GM19035 (cell line): ENCODE measurements around the gene AFF3.

Experiments used
- ATAC-seq: cut with Tn5 transposase; IDR thresholded peaks from one replicate; pipeline ENCODE4 v1.9.1; 2021; ENCODE audit not compliant: unreplicated experiment

Gene AFF3

GRCh38 chr2:99864561-99865553, 277.5 kb downstream of the AFF3 start:
- ATAC-seq: no peak

- no peak for ATAC-seq
Observed at GRCh38 chr2:99863903-99864270, 278.5 kb downstream of the AFF3 start.

GRCh38 chr2:99863236-99863902, 279.0 kb downstream of the AFF3 start:
- ATAC-seq: no peak

- no peak for ATAC-seq
Observed at GRCh38 chr2:99862566-99862965, 279.8 kb downstream of the AFF3 start.

- no peak for ATAC-seq
Observed at GRCh38 chr2:99861376-99861760, 281.0 kb downstream of the AFF3 start.

- ATAC-seq: no peak
Observed at GRCh38 chr2:99860720-99861375, 281.5 kb downstream of the AFF3 start.

- no peak for ATAC-seq
Observed at GRCh38 chr2:99858951-99859596, 283.3 kb downstream of the AFF3 start.

GRCh38 chr2:99857867-99858444, 284.4 kb downstream of the AFF3 start:
- ATAC-seq: no peak

- ATAC-seq: no peak
Observed at GRCh38 chr2:99857372-99857771, 285.0 kb downstream of the AFF3 start.

GRCh38 chr2:99856119-99856518, 286.3 kb downstream of the AFF3 start:
- no peak for ATAC-seq

- no peak for ATAC-seq
Observed at GRCh38 chr2:99854236-99854852, 288.0 kb downstream of the AFF3 start.

GRCh38 chr2:99852956-99853355, 289.4 kb downstream of the AFF3 start:
- no peak for ATAC-seq

GRCh38 chr2:99852376-99852934, 289.9 kb downstream of the AFF3 start:
- no peak for ATAC-seq

- no peak for ATAC-seq
Observed at GRCh38 chr2:99851811-99852210, 290.6 kb downstream of the AFF3 start.

GRCh38 chr2:99851089-99851488, 291.3 kb downstream of the AFF3 start:
- no peak for ATAC-seq

GRCh38 chr2:99850084-99850710, 292.2 kb downstream of the AFF3 start:
- no peak for ATAC-seq

GRCh38 chr2:99846462-99847107, 295.8 kb downstream of the AFF3 start:
- ATAC-seq: no peak

- no peak for ATAC-seq
Observed at GRCh38 chr2:99845296-99845695, 297.1 kb downstream of the AFF3 start.

- no peak for ATAC-seq
Observed at GRCh38 chr2:99842451-99842850, 299.9 kb downstream of the AFF3 start.
